MM.1S (cell line): Measurements from ENCODE around the gene PTPRN2.

Experiments
- DNase-seq: peaks from one replicate; pipeline ENCODE4 v3.0.0-alpha.2; 2015
- H2AFZ ChIP-seq: fragments of 300-600 bp; sonication (generic); 2 replicates; pipeline ENCODE4 v1.6.0; 2016; ENCODE audit warnings: antibody characterized with exemption, low read length
- H3F3A ChIP-seq: fragments of 300-600 bp; sonication (generic); 2 replicates; pipeline ENCODE4 v1.6.1; 2016; ENCODE audit warnings: mild to moderate bottlenecking, antibody characterized with exemption, low read length, moderate library complexity, mixed read lengths; ENCODE audit not compliant: insufficient read depth
- H3K27ac ChIP-seq: fragments of 300-600 bp; sonication (generic); 2 replicates; pipeline ENCODE4 v1.5.1; 2016; ENCODE audit warnings: mild to moderate bottlenecking, low read length
- H3K27me3 ChIP-seq: fragments of 300-600 bp; sonication (generic); replicated peaks from 2 replicates; pipeline ENCODE4 v1.6.0; 2016; ENCODE audit warnings: low read length; ENCODE audit not compliant: insufficient read depth
- H3K36me3 ChIP-seq: fragments of 300-600 bp; sonication (generic); replicated peaks from 2 replicates; pipeline ENCODE4 v1.6.1; 2016; ENCODE audit warnings: mild to moderate bottlenecking, low read length, mixed read lengths; ENCODE audit not compliant: insufficient read depth
- H3K4me1 ChIP-seq: fragments of 300-600 bp; sonication (generic); 2 replicates; pipeline ENCODE4 v1.6.1; 2016; ENCODE audit warnings: low read length, mixed read lengths
- H3K4me2 ChIP-seq: fragments of 300-600 bp; sonication (generic); 2 replicates; pipeline ENCODE4 v1.6.0; 2016; ENCODE audit warnings: low read depth, low read length
- H3K4me3 ChIP-seq: fragments of 300-600 bp; sonication (generic); 2 replicates; pipeline ENCODE4 v1.5.1; 2016; ENCODE audit warnings: low read length, mixed read lengths
- H3K79me2 ChIP-seq: fragments of 300-600 bp; sonication (generic); 2 replicates; pipeline ENCODE4 v1.6.1; 2016; ENCODE audit warnings: mixed run types, low read length, mixed read lengths
- H3K9ac ChIP-seq: fragments of 300-600 bp; sonication (generic); 2 replicates; pipeline ENCODE4 v1.6.1; 2016; ENCODE audit warnings: low read length, mixed read lengths
- H3K9me2 ChIP-seq: fragments of 300-600 bp; sonication (generic); replicated peaks from 2 replicates; pipeline ENCODE4 v1.6.1; 2016; ENCODE audit warnings: mild to moderate bottlenecking, low read length, mixed read lengths; ENCODE audit not compliant: insufficient read depth
- H3K9me3 ChIP-seq: fragments of 300-600 bp; sonication (generic); replicated peaks from 2 replicates; pipeline ENCODE4 v1.6.1; 2016; ENCODE audit warnings: mild to moderate bottlenecking, low read length, mixed read lengths; ENCODE audit not compliant: insufficient read depth
- H4K20me1 ChIP-seq: fragments of 300-600 bp; sonication (generic); 2 replicates; pipeline ENCODE4 v1.6.1; 2016; ENCODE audit warnings: mild to moderate bottlenecking, low read length, moderate library complexity, mixed read lengths; ENCODE audit not compliant: insufficient read depth
- CTCF ChIP-seq: fragments of 300-600 bp; sonication (generic); IDR thresholded peaks from 2 replicates; pipeline ENCODE4 v1.5.1; 2016; ENCODE audit warnings: antibody characterized with exemption, low read length, mixed read lengths
- EZH2 ChIP-seq: fragments of 300-600 bp; sonication (generic); optimal IDR thresholded peaks from 2 replicates; pipeline ENCODE3; 2017; ENCODE audit warnings: low read depth, mild to moderate bottlenecking, antibody characterized with exemption, low read length, mixed read lengths
- EZH2phosphoT487 ChIP-seq: fragments of 300-600 bp; sonication (generic); IDR thresholded peaks from 2 replicates; pipeline ENCODE4 v1.6.1; 2018; ENCODE audit warnings: antibody characterized with exemption, low read length

PTPRN2 gene

GRCh38 chr7:157814931-157815705 lies 772.5 kb downstream of the PTPRN2 start:
- Histone ChIP-seq H3K4me3 (no peak overlapping the region), H4K20me1 (no peaks in the 10 kb centered on the region), H3F3A (no peaks in the 10 kb centered on the region), H2AFZ (no peak overlapping the region), H3K27ac (no peak overlapping the region), H3K4me1 (no peaks in the 10 kb centered on the region), H3K79me2 (no peaks in the 10 kb centered on the region), H3K9me2 (no peaks in the 10 kb centered on the region), H3K9me3 (no peaks in the 10 kb centered on the region), H3K4me2 (no peak overlapping the region), H3K27me3 (peaks cover 61% of the 10 kb centered on the region), H3K9ac (no peak overlapping the region), H3K36me3 (no peaks in the 10 kb centered on the region)
- no peak for DNase-seq
- no peak for TF ChIP-seq EZH2
- no peak for TF ChIP-seq EZH2phosphoT487
- no peak for TF ChIP-seq CTCF

GRCh38 chr7:157813741-157814661 lies 773.6 kb downstream of the PTPRN2 start:
- H3K9me2 ChIP-seq = no peaks in the 10 kb centered on the region
- no peaks in the 10 kb centered on the region for H4K20me1 ChIP-seq
- no peaks in the 10 kb centered on the region for H3K36me3 ChIP-seq
- H3K79me2 ChIP-seq = no peaks in the 10 kb centered on the region
- no peak overlapping the region for H3K4me2 ChIP-seq
- H3K4me1 ChIP-seq = no peaks in the 10 kb centered on the region
- H3K27ac ChIP-seq = no peak overlapping the region
- H3K9me3 ChIP-seq = no peaks in the 10 kb centered on the region
- no peaks in the 10 kb centered on the region for H3F3A ChIP-seq
- no peak overlapping the region for H2AFZ ChIP-seq
- H3K4me3 ChIP-seq = no peak overlapping the region
- TF ChIP-seq EZH2 = no peak
- no peak for TF ChIP-seq CTCF
- TF ChIP-seq EZH2phosphoT487 = no peak
- no peak overlapping the region for H3K9ac ChIP-seq
- no peak for DNase-seq
- H3K27me3 ChIP-seq = peaks cover 72% of the 10 kb centered on the region

- no peaks in the 10 kb centered on the region for H3K79me2 ChIP-seq
- H3K9me3 ChIP-seq = no peaks in the 10 kb centered on the region
- DNase-seq = no peak
- H3K36me3 ChIP-seq = no peaks in the 10 kb centered on the region
- H3K9me2 ChIP-seq = no peaks in the 10 kb centered on the region
- no peaks in the 10 kb centered on the region for H3K4me1 ChIP-seq
- H4K20me1 ChIP-seq = no peaks in the 10 kb centered on the region
- TF ChIP-seq EZH2phosphoT487 (no peak), CTCF (no peak), EZH2 (no peak)
- H3K4me2 ChIP-seq = no peak overlapping the region
- H3K27ac ChIP-seq = no peak overlapping the region
- H3K4me3 ChIP-seq = no peak overlapping the region
- peaks cover 79% of the 10 kb centered on the region for H3K27me3 ChIP-seq
- H3K9ac ChIP-seq = no peak overlapping the region
- no peak overlapping the region for H2AFZ ChIP-seq
- H3F3A ChIP-seq = no peaks in the 10 kb centered on the region
Measured at GRCh38 chr7:157813053-157813452, 774.6 kb downstream of the PTPRN2 start.
